Measurements from ENCODE around the gene TRPC4.

GRCh38 chr13:37627428-37627827, 242.1 kb downstream of the TRPC4 start:
- TF ChIP-seq, protein P1, sequence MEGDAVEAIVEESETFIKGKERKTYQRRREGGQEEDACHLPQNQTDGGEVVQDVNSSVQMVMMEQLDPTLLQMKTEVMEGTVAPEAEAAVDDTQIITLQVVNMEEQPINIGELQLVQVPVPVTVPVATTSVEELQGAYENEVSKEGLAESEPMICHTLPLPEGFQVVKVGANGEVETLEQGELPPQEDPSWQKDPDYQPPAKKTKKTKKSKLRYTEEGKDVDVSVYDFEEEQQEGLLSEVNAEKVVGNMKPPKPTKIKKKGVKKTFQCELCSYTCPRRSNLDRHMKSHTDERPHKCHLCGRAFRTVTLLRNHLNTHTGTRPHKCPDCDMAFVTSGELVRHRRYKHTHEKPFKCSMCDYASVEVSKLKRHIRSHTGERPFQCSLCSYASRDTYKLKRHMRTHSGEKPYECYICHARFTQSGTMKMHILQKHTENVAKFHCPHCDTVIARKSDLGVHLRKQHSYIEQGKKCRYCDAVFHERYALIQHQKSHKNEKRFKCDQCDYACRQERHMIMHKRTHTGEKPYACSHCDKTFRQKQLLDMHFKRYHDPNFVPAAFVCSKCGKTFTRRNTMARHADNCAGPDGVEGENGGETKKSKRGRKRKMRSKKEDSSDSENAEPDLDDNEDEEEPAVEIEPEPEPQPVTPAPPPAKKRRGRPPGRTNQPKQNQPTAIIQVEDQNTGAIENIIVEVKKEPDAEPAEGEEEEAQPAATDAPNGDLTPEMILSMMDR (IDR thresholded peaks at IDR 0.05; ENCODE audit: low read depth, low read length) = no peak
- TF ChIP-seq MYC (IDR thresholded peaks at IDR 0.05; ENCODE audit: low read depth, low read length) (no peak), POLR2A (IDR thresholded peaks at IDR 0.05; ENCODE audit: extremely low read depth, insufficient read length) (no peak)
- TF ChIP-seq, protein P2, sequence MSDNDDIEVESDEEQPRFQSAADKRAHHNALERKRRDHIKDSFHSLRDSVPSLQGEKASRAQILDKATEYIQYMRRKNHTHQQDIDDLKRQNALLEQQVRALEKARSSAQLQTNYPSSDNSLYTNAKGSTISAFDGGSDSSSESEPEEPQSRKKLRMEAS (IDR thresholded peaks at IDR 0.05; ENCODE audit: low read depth, low read length) = no peak
